Vagina (tissue), 2 donors: ENCODE data around the gene SAMD9. TPM values are rescaled to one million over a fixed set of nuclear protein-coding genes. Genes with fewer than 3 reads are reported as not detected.
"Not testable (repeated sequence)": the region's sequence is repeated elsewhere in the genome, so short reads cannot be mapped to it uniquely, and the experiment has no call there.

Experiments used
- DNase-seq, 2 donors: peaks; one replicate each; pipeline ENCODE4 v3.0.0-alpha.2; 2017; ENCODE audit errors: extremely low spot score in 2 of 2
- H3K27ac ChIP-seq: fragments of 200-600 bp; sonication (generic); one replicate; pipeline ENCODE4 v1.5.1; 2019
- H3K27me3 ChIP-seq: fragments of 200-600 bp; sonication (generic); one replicate; pipeline ENCODE4 v1.5.1; 2019
- H3K36me3 ChIP-seq, 2 donors: fragments of 200-600 bp; sonication (generic); one replicate each; pipeline ENCODE4 v1.5.1; 2017 to 2019
- H3K4me1 ChIP-seq: fragments of 200-600 bp; sonication (generic); one replicate; pipeline ENCODE4 v1.5.1; 2019
- H3K4me3 ChIP-seq, 2 donors: fragments of 200-600 bp; sonication (generic); 1 replicate in 1 of 2; 2 replicates in 1 of 2; pipeline ENCODE4 v1.5.1; 2016 to 2019
- H3K9me3 ChIP-seq: fragments of 200-600 bp; sonication (generic); one replicate; pipeline ENCODE4 v1.5.1; 2019
- POLR2A ChIP-seq, 2 donors: fragments of 450-650 bp; IDR thresholded peaks; one replicate each; pipeline ENCODE4 v1.6.1; 2017; ENCODE audit warnings: antibody characterized with exemption in 2 of 2, mild to moderate bottlenecking in 2 of 2, moderate library complexity in 2 of 2
- POLR2AphosphoS5 ChIP-seq, 2 donors: sonication (generic); formaldehyde crosslinking; IDR thresholded peaks; one replicate each; pipeline ENCODE4 v1.9.0; 2017; ENCODE audit warnings: antibody characterized with exemption in 2 of 2, mild to moderate bottlenecking in 2 of 2, low read depth in 1 of 2; ENCODE audit not compliant: insufficient read depth in 1 of 2
- intact Hi-C: fragments of 100-400 bp; cut with DNase I; formaldehyde crosslinking; loops from one replicate; pipeline ENCODE4 v1.15.1; 2023
- total RNA-seq: library from RNA; depleted of rRNA; stranded (reverse); fragments of >200 nt; gene quantifications from one replicate; pipeline ENCODE4 v1.2.3, GENCODE V29; 2016
- TF ChIP-seq, protein P1 (sequence below), 3 experiments: fragments of 450-650 bp in 2 of 3; fragments of 200-600 bp in 1 of 3; sonication (generic) in 1 of 3; IDR thresholded peaks; one replicate each; pipeline ENCODE4 v1.5.1; 2017 to 2019; ENCODE audit warnings: antibody characterized with exemption in 3 of 3, mild to moderate bottlenecking in 2 of 3, moderate library complexity in 2 of 3

The SAMD9 gene
- total RNA-seq, 1 donor from 2014 or later: 9.3 TPM

DNA sequence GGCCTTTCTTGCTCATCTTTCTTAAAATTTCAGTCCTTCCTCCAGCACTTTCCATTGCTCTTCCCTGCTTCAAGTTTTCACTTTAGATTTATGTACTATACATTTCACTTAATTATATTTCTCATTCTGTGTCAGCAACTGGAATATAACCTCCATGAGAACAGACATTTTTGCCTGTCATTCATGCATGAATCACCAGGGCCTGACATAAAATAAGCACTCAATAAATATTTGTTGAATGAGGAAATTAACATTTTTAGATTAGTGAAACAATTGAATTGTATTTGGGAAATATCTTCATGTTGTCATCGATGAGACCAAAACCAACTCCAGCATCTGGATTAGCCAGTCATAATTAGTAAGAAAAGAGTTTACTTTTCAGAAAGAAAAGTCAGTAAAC is 24.3 kb upstream of the SAMD9 start:
- H3K36me3 ChIP-seq: peaks cover 0 to 76% of the 10 kb centered on the region in 2 donors
- intact Hi-C loops: no loop called here
- no peaks in the 10 kb centered on the region for H3K27me3 ChIP-seq

DNA sequence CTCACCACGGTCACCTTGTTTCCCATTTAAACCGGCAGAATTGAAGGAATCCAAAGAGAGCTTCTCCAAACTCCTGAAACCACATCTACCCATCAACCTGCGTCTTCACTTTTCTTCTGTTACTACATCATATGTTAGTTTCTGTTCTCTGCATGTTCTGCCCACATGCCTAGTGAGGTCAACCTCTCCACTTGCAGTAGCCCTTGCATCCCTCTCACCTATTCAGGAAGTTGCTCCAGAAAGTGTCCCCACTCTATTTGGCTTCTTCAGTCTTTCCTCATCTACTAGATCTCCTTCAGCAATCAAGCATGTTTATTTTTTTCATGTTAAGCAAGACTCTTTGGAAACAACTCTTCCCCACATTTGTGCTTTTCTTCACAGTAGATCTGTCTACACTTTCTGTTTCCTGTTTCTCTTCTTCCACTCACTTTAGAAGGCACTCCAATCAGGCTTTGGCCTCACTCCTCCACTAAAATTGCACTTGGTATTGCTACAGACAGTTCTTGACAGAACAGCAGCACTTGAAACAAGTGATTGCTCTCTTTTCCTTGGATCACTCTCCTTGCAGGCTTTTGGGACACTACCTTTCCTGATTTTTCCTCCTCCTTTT is 22.9 kb upstream of the SAMD9 start:
- Histone ChIP-seq H3K27me3 (no peaks in the 10 kb centered on the region), H3K36me3 (peaks cover 0 to 89% of the 10 kb centered on the region in 2 donors), H3K9me3 (no peaks in the 10 kb centered on the region), H3K4me3 (no peak overlapping the region), H3K27ac (no peak overlapping the region), H3K4me1 (no peaks in the 10 kb centered on the region)
- intact Hi-C loops: no loop called here
- TF ChIP-seq, protein P1, sequence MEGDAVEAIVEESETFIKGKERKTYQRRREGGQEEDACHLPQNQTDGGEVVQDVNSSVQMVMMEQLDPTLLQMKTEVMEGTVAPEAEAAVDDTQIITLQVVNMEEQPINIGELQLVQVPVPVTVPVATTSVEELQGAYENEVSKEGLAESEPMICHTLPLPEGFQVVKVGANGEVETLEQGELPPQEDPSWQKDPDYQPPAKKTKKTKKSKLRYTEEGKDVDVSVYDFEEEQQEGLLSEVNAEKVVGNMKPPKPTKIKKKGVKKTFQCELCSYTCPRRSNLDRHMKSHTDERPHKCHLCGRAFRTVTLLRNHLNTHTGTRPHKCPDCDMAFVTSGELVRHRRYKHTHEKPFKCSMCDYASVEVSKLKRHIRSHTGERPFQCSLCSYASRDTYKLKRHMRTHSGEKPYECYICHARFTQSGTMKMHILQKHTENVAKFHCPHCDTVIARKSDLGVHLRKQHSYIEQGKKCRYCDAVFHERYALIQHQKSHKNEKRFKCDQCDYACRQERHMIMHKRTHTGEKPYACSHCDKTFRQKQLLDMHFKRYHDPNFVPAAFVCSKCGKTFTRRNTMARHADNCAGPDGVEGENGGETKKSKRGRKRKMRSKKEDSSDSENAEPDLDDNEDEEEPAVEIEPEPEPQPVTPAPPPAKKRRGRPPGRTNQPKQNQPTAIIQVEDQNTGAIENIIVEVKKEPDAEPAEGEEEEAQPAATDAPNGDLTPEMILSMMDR (IDR thresholded peaks at IDR 0.05): no peak
- TF ChIP-seq POLR2A (IDR thresholded peaks at IDR 0.05) (no peak), POLR2AphosphoS5 (IDR thresholded peaks at IDR 0.05; ENCODE audit: insufficient read depth in 1 of 2, low read depth in 1 of 2) (no peak)
- no peak for DNase-seq

More for the DNA sequence above, 24.3 kb upstream of the SAMD9 start:
- Histone ChIP-seq H3K27ac (no peak overlapping the region), H3K4me3 (no peak overlapping the region), H3K9me3 (no peaks in the 10 kb centered on the region), H3K4me1 (peaks cover 10% of the 10 kb centered on the region)
- TF ChIP-seq, protein P1 (IDR thresholded peaks at IDR 0.05): no peak
- no peak for TF ChIP-seq POLR2A (IDR thresholded peaks at IDR 0.05)
- no peak for DNase-seq

DNA sequence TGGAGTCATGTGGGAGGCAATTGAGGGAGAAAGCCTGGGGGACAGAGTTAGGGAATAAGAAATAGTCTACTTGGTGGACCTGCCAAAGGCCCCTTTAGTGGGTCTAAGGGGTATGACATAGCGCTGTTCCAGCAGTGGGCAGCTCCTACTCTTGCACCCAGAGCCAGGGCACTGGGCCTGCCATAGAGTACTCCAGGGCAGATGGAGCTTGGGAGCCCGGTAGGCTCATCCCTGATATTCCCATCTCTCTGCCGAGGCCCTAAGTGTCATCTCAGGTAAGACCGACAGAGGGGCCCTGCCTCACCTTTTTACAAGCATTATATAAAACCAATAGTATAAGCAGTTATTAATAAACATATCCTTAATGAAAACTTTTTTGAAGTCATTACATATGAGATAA is 20.8 kb upstream of the SAMD9 start:
- H3K27ac ChIP-seq: no peak overlapping the region
- no peak overlapping the region for H3K4me3 ChIP-seq
- intact Hi-C loops: no loop called here
- H3K9me3 ChIP-seq: peaks cover 7% of the 10 kb centered on the region
- no peak for DNase-seq
- H3K27me3 ChIP-seq: no peaks in the 10 kb centered on the region
- peaks cover 0 to 81% of the 10 kb centered on the region in 2 donors for H3K36me3 ChIP-seq
- TF ChIP-seq POLR2AphosphoS5 (IDR thresholded peaks at IDR 0.05; ENCODE audit: insufficient read depth in 1 of 2, low read depth in 1 of 2) (no peak), POLR2A (IDR thresholded peaks at IDR 0.05) (no peak)
- TF ChIP-seq, protein P1 (IDR thresholded peaks at IDR 0.05): no peak
- H3K4me1 ChIP-seq: no peaks in the 10 kb centered on the region

DNA sequence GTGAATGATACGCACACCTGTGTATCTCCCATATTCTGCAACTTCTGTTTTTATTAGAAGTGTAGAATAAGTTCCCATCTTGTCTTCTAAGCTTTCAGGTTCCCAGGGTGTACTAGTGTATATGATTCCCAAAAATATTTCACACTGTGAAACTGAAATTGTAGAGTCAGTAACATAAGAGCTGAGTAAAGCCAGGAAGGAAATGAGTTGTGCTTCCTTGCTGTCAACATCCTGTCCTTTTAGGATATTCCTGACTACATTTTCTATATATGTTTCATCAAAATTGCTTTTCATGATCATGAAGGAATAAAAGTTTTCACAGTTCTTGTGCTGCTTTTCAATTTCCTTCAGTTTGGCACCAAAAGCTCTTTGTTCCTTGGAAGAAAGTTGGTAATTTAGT is 15.2 kb upstream of the SAMD9 start:
- intact Hi-C loops: no loop called here
- Histone ChIP-seq H3K4me1 (no peaks in the 10 kb centered on the region), H3K27ac (no peak overlapping the region), H3K27me3 (no peaks in the 10 kb centered on the region), H3K36me3 (peaks cover 0 to 31% of the 10 kb centered on the region in 2 donors), H3K9me3 (peaks cover 21% of the 10 kb centered on the region), H3K4me3 (no peak overlapping the region)
- TF ChIP-seq POLR2A (IDR thresholded peaks at IDR 0.05) (no peak), POLR2AphosphoS5 (IDR thresholded peaks at IDR 0.05; ENCODE audit: insufficient read depth in 1 of 2, low read depth in 1 of 2) (no peak)
- TF ChIP-seq, protein P1 (IDR thresholded peaks at IDR 0.05): no peak
- no peak for DNase-seq

DNA sequence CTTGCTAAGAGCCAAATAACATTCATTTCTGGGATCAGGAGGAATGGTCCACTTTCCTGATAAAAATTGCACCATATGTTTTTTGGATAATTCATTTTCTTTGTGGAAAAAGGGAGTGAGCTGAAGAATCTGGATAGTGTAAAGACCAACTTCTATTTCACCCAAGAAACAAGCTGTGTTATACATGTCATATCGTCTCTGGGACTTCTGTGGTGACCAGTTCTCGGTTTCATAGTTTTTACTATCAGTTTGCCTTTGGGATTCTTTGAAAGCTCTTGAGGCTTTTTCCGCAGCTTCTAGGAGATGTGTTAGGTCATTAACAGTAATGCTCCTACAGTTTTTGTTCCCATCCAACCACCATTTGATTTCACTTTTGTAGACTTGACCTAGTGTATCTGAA is 14.4 kb upstream of the SAMD9 start:
- no peaks in the 10 kb centered on the region for H3K27me3 ChIP-seq
- no peak overlapping the region for H3K27ac ChIP-seq
- H3K4me1 ChIP-seq: no peaks in the 10 kb centered on the region
- TF ChIP-seq, protein P1 (IDR thresholded peaks at IDR 0.05): no peak
- no peak for TF ChIP-seq POLR2A (IDR thresholded peaks at IDR 0.05)
- no peak for TF ChIP-seq POLR2AphosphoS5 (IDR thresholded peaks at IDR 0.05; ENCODE audit: insufficient read depth in 1 of 2, low read depth in 1 of 2)
- H3K36me3 ChIP-seq: peaks cover 0 to 23% of the 10 kb centered on the region in 2 donors
- DNase-seq: no peak
- H3K9me3 ChIP-seq: peaks cover 21% of the 10 kb centered on the region
- intact Hi-C loops: no loop called here
- no peak overlapping the region for H3K4me3 ChIP-seq

DNA sequence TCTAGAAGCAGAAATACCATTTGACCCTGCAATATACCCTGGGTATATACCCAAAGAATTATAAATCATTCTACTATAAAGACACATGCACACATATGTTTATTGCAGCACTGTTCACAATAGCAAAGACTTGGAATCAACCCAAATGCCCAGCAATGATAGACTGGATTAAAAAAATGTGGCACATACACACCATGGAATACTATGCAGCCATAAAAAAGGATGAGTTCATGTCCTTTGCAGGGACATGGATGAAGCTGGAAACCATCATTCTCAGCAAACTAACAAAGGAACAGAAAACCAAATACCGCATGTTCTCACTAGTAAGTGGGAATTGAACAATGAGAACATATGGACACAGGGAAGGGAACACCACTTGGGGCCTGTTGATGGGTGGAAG is 9.2 kb upstream of the SAMD9 start:
- intact Hi-C loops, H3K27me3 ChIP-seq, H3K4me1 ChIP-seq, DNase-seq, H3K36me3 ChIP-seq, H3K4me3 ChIP-seq, H3K9me3 ChIP-seq, H3K27ac ChIP-seq: not testable (repeated sequence)

DNA sequence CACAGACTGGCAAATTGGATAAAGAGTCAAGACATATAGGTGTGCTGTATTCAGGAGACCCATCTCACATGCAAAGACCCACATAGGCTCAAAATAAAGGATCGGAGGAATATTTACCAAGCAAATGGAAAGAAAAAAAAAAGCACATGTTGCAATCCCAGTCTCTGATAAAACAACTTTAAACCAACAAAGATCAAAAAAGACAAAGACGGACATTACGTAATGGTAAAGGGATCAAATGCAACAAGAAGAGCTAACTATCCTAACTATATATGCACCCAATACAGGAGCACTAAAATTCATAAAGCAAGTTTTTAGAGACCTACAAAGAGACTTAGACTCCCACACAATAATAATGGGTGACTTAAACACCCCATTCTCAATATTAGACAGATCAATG is 5.8 kb upstream of the SAMD9 start:
- DNase-seq, H3K27me3 ChIP-seq, H3K27ac ChIP-seq, H3K36me3 ChIP-seq, H3K4me3 ChIP-seq, H3K9me3 ChIP-seq, intact Hi-C loops: not testable (repeated sequence)
- peaks cover 10% of the 10 kb centered on the region for H3K4me1 ChIP-seq
